ENCODE measurements around the gene IQCH.

The IQCH gene

GRCh38 chr15:67537771-67538170 lies 283.2 kb downstream of the IQCH start:
- DNase-seq (ENCODE audit: low read depth) = no peak

- DNase-seq (ENCODE audit: low read depth) = peak; percentile 64
Observed at GRCh38 chr15:67542420-67543347, 288.1 kb downstream of the IQCH start, which contains the start of gene MAP2K5. Gene MAP2K5, plus strand, starts transcription at chr15:67542703. Its CDS starts 633 bp downstream, at chr15:67543336.

- no peak for DNase-seq (ENCODE audit: low read depth)
Observed at GRCh38 chr15:67543348-67543718, 288.7 kb downstream of the IQCH start.

GRCh38 chr15:67544475-67544874 lies 289.9 kb downstream of the IQCH start:
- no peak for DNase-seq (ENCODE audit: low read depth)

GRCh38 chr15:67545864-67546263 lies 291.3 kb downstream of the IQCH start:
- DNase-seq (ENCODE audit: low read depth) = no peak

GRCh38 chr15:67547064-67547463 lies 292.5 kb downstream of the IQCH start:
- no peak for DNase-seq (ENCODE audit: low read depth)

GRCh38 chr15:67547836-67548235 lies 293.2 kb downstream of the IQCH start:
- no peak for DNase-seq (ENCODE audit: low read depth)

- DNase-seq (ENCODE audit: low read depth) = peak; percentile 48
Observed at GRCh38 chr15:67548236-67548852, 293.8 kb downstream of the IQCH start.

GRCh38 chr15:67548862-67549651 lies 294.5 kb downstream of the IQCH start:
- no peak for DNase-seq (ENCODE audit: low read depth)

GRCh38 chr15:67549736-67550135 lies 295.1 kb downstream of the IQCH start:
- DNase-seq (ENCODE audit: low read depth) = no peak

GRCh38 chr15:67550522-67550921 lies 295.9 kb downstream of the IQCH start:
- DNase-seq (ENCODE audit: low read depth) = no peak

- no peak for DNase-seq (ENCODE audit: low read depth)
Observed at GRCh38 chr15:67551207-67551743, 296.7 kb downstream of the IQCH start.
